Fibroblast of gingiva (primary cell): ENCODE measurements around the gene KPNB1.

Experiments
- DNase-seq: peaks from one replicate; pipeline ENCODE4 v3.0.0-alpha.2; 2011; ENCODE audit warnings: low read depth

KPNB1 gene

GRCh38 chr17:47711366-47712099 lies 61.8 kb downstream of the KPNB1 start:
- no peak for DNase-seq

DNA sequence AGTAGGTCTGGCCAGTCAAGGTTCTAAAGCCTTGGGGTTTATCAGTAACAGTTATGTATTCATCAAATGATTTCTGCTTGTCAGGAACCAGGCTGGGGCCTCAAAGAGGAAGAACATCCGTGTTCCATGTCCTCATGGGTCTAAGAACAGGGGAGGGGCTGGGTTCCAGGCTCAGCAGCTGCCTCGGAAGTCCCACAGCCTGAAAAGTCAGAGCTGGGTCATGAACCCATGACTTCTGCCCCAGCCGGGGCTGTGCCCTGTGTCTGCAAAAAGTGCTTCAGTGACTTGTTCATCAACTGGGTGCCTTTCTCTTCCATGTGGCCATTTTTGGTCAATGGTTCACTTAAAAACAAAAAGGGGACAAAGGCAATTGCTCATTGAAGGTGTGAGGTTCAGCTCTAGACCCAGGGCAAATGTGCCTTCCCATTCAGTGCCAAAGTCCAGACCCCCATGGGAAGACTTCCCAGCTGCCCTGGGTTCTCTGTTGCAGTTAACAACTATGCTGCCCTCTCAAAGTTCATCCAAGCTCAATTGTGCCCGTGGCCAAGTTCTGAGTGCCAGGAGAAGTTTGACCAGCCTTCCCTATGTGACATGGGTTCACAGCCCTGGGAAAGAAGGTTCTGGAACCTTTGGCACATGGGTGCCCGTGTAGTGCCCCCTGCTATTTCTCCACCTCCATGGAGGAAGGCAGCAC lies 62.8 kb downstream of the KPNB1 start:
- DNase-seq: no peak

DNA sequence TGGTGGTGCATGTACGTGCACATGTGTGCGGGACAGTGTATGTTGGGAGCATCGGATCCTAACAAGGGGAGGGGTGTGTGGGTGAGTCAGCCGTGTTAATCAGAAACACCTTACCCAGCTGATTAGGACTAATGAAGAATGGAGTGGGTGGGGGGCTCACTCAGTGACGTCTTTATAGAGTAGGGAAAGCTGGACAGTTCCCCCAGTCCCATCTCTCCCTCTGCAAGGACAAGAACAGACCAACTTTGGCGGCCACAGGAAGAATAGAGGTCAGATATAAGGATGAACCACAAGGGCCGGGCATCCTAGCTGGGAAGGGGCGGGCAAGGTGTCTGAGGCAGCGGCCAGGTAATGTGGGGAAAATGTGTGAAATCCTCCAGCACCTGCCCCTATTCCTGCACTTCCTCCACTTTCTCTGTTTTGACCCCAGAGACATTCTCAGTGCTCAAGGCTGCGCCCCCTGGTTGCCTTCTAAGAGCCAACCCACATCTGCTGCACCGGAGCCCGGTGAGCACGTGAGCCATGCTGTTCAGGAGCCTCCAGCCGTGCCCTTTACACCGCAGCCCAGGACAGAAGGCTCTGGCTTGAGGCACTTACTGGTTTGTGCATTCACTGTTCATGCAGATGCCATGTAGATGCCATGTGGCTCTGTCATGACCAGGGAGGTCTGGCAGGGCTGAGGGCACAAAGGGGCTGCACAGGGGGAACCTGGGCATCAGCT lies 64.4 kb downstream of the KPNB1 start:
- DNase-seq: no peak

- DNase-seq: no peak
Observed at GRCh38 chr17:47714773-47715396, 65.2 kb downstream of the KPNB1 start.

- DNase-seq: no peak
Observed at GRCh38 chr17:47715669-47716325, 66.1 kb downstream of the KPNB1 start.

GRCh38 chr17:47716375-47716774 lies 66.7 kb downstream of the KPNB1 start:
- no peak for DNase-seq

GRCh38 chr17:47717261-47717697 lies 67.6 kb downstream of the KPNB1 start:
- DNase-seq: no peak

- no peak for DNase-seq
Observed at GRCh38 chr17:47717979-47718621, 68.4 kb downstream of the KPNB1 start.

DNA sequence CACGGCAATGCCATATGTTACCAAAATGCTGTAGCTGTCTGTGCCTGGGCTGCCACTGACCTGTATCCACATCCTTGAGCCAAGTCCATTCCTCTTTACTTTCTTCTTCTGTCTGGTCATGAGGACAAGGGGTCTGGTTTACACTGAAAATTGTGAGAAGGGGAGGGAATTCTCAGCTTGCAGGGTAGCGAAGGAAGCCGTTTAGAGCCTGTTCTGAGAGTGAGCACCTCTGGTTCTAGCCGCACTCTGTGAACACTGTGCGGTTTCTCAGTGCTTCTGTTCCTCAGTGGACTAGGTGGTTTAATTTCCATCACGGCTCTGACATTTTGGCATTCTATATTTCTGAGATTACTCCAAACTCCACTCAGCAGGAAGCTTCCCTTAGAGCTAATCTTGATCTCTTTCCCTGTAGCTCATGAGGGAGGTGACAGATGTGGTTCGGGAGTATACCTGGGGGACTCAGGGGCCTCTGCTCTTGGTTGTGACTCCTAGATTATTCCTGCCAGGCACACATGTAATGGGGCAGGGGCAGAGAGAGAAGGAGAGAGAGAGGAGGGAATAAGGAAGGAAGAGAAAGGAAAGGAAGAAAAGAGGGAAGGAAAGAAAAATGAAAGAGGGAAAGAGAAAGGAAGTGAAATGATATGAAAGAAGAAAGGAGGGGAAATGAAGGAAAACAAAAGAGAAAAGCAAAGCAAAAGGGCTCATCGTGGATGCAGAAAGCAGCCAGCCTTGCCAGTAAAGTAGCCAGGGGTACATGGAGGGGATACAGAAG lies 69.1 kb downstream of the KPNB1 start:
- no peak for DNase-seq

- DNase-seq: no peak
Observed at GRCh38 chr17:47719411-47720152, 69.9 kb downstream of the KPNB1 start.

DNA sequence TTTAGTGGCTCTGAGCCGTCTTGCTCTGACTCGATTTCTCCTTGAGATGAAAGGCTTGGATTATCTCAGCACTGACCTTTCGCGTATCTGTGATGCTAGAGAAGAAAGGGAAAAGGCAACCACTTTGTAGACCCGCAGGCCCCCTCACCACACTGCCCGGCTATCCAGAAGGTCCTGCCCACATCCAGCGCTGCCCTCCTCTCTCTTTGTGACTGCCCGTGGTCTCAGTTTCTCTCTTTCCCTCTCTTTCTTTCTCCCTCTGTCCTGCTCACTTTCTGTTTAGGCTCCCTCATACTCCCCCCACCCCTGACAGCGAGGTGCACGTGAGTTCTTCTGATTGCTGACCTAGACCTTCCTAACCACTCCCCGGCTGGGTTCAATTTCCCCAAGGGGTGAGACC lies 70.5 kb downstream of the KPNB1 start:
- DNase-seq: no peak

DNA sequence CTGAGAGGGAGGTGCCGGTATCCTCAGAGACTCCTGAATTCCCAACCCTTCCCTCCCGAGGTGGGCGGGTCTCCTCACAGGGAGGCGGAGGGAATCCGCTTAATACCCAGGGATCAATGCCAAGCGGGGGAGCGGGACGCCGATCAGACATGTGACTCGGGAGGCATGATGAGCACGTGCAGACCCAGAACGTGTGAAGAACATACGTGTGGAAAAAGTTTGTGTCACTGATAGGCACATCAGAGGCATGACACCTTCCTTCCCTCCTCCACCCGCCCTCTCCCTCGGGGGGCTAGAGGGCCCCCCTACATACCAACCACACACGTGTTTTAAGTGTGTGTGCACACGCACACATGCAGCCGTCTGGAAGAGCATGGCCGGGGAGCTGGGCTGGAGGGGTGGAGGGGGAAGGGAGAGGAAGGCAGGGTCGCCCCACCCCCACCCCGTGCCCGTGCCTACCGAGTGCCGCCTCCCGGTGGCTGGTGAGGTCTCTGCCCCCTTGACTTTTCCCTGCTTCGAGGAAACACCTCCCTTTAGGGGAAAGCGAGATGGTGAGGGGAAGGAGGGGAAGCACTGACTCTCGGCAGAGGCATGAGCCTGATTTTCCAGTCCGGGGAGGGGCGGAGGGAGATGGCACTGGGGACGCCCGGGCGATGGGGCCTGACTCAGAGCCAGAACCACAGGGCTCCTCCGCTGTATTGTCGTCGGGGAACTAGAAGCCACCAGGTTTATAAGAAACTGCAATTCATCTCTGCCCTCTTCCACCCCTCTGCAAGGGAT lies 71.2 kb downstream of the KPNB1 start:
- DNase-seq: no peak

GRCh38 chr17:47721725-47722124 lies 72.0 kb downstream of the KPNB1 start:
- DNase-seq: no peak

DNA sequence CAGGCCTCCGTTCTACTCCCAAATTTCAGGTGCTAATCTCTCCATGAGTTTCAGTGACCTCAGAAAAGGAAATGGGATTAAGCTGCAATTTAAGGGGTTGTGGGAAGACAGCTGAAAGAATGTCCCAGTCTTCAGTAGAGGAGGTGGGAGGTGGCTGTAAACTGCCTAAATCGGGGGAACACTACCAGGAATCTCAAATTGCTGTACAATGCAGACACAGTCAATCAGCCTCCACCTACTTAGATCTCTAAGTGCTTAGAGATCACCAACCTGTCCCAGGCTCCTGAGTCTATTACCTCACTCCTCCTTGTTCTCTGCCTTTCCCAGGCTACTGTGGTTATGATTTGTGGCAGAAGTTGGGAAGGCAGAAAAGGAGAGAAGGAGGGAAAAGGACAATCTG lies 75.0 kb downstream of the KPNB1 start:
- DNase-seq: no peak

DNA sequence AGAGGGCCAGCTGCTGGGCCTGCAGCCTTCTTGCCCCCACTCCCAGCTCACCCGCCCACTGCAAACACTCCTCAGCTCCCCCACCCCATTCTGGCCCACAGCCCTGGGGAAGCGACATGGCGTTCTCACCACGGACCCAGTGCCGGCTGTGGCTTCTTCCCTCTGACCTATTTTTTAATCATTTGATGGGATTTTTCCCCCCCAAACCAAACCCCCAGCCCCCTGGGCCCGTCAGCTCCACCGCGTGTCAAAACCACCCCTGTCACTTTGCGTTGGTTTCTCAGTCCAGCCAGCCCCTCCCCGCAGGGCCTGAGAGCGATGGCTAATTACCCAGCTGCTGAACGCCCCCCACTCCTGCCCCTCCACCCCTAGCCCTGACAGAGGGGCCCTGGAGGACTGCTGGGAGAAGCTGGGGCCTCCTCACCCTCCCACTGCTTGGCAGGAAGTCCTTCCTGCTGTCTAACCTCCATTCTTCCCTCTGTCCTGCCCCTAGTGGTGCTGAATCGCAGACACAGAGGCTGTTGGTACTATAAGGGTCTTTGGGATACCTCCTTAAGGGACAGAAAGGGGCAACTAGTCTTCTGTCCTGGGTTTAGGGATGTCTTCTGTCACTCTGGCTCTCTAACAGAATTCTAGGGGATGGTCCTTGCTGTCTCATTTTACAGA lies 75.9 kb downstream of the KPNB1 start:
- DNase-seq: no peak

GRCh38 chr17:47726796-47727703 lies 77.3 kb downstream of the KPNB1 start:
- DNase-seq: no peak

DNA sequence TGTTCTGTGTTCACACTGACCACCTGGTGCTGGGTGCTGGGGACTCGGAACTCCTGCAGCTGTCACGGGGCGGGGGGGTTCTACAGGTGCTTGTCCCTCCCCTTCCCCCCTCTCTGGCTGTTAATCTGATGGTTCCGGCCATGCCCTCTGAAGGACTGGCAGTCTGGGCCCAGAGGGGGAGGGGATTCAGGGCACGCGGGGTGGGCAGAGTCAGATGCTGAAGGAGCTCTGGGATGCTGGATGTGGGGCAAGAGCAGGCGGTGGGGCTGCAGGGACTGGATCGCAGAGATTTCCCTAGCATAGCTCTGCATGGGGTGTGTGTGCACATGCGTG lies 78.0 kb downstream of the KPNB1 start:
- DNase-seq: no peak
